HG03432 (cell line): Measurements from ENCODE around the gene ANO6.

Experiments
- ATAC-seq: cut with Tn5 transposase; IDR thresholded peaks from one replicate; pipeline ENCODE4 v1.9.1; 2021; ENCODE audit warnings: mild to moderate bottlenecking, moderate library complexity; ENCODE audit not compliant: unreplicated experiment

The ANO6 gene

GRCh38 chr12:45276154-45276755 is 60.4 kb downstream of the ANO6 start:
- no peak for ATAC-seq

GRCh38 chr12:45278447-45278846 is 62.6 kb downstream of the ANO6 start:
- ATAC-seq: no peak

GRCh38 chr12:45279931-45280830 is 64.3 kb downstream of the ANO6 start:
- no peak for ATAC-seq

- ATAC-seq: no peak
Measured at GRCh38 chr12:45281994-45282393, 66.1 kb downstream of the ANO6 start.

GRCh38 chr12:45282411-45282810 is 66.5 kb downstream of the ANO6 start:
- ATAC-seq: no peak

GRCh38 chr12:45284096-45284901 is 68.4 kb downstream of the ANO6 start:
- no peak for ATAC-seq

GRCh38 chr12:45285717-45286116 is 69.8 kb downstream of the ANO6 start:
- ATAC-seq: no peak

GRCh38 chr12:45286621-45287020 is 70.7 kb downstream of the ANO6 start:
- ATAC-seq: no peak

- ATAC-seq: no peak
Measured at GRCh38 chr12:45289245-45290215, 73.6 kb downstream of the ANO6 start.

- ATAC-seq: no peak
Measured at GRCh38 chr12:45290216-45290605, 74.3 kb downstream of the ANO6 start.

GRCh38 chr12:45291518-45291917 is 75.6 kb downstream of the ANO6 start:
- ATAC-seq: no peak

- ATAC-seq: no peak
Measured at GRCh38 chr12:45292486-45293195, 76.7 kb downstream of the ANO6 start.

- ATAC-seq: no peak
Measured at GRCh38 chr12:45294906-45295305, 79.0 kb downstream of the ANO6 start.

- no peak for ATAC-seq
Measured at GRCh38 chr12:45296046-45296586, 80.2 kb downstream of the ANO6 start.

- no peak for ATAC-seq
Measured at GRCh38 chr12:45298047-45298446, 82.2 kb downstream of the ANO6 start.

GRCh38 chr12:45298721-45299692 is 83.1 kb downstream of the ANO6 start:
- ATAC-seq: no peak

GRCh38 chr12:45302621-45303369 is 86.9 kb downstream of the ANO6 start:
- ATAC-seq: no peak

GRCh38 chr12:45303945-45304344 is 88.0 kb downstream of the ANO6 start:
- no peak for ATAC-seq
